Prostate gland (tissue), 2 donors: Measurements from ENCODE around the gene TRPM3.

Source experiments
- CTCF ChIP-seq, 4 experiments: fragments of 200-600 bp in 2 of 4; fragments of 450-650 bp in 2 of 4; sonication (generic) in 2 of 4; IDR thresholded peaks; 1 replicate in 3 of 4; 2 replicates in 1 of 4; pipeline ENCODE4 v1.5.1; 2016 to 2019; ENCODE audit warnings: antibody characterized with exemption in 4 of 4, mild to moderate bottlenecking in 2 of 4, moderate library complexity in 2 of 4
- POLR2A ChIP-seq: fragments of 450-650 bp; IDR thresholded peaks from one replicate; pipeline ENCODE4 v1.6.1; 2016; ENCODE audit warnings: antibody characterized with exemption, mild to moderate bottlenecking
- POLR2AphosphoS5 ChIP-seq: sonication (generic); formaldehyde crosslinking; IDR thresholded peaks from one replicate; pipeline ENCODE4 v1.6.1; 2017; ENCODE audit warnings: antibody characterized with exemption

- TF ChIP-seq CTCF (IDR thresholded peaks at IDR 0.05) = no peak
- no peak for TF ChIP-seq POLR2A
- TF ChIP-seq POLR2AphosphoS5 = no peak
Observed at GRCh38 chr9:71025201-71025600, 96.2 kb downstream of the TRPM3 start.
